A673 (cell line): ENCODE results near the gene UBA7. TPM values are rescaled to one million over a fixed set of nuclear protein-coding genes. Genes with fewer than 3 reads are reported as not detected.

Source experiments
- BruUV-seq: library from RNA; stranded (reverse); fragments of 400-500 nt; replicated peaks from 2 replicates; lab custom pipeline; 2021; lab: Mats Ljungman, UMichigan
- CTCF ChIA-PET: fragments of 300-600 bp; sonication (Branson Sonifier 250); formaldehyde crosslinking; loops from one replicate; lab custom pipeline; 2022; ENCODE audit warnings: antibody characterized with exemption; lab: Charles Lee
- POLR2A ChIA-PET: fragments of 300-600 bp; sonication (Branson Sonifier 250); formaldehyde crosslinking; loops from one replicate; lab custom pipeline; 2022; ENCODE audit warnings: antibody characterized with exemption; ENCODE audit not compliant: low non-redundant PET; lab: Charles Lee
- DNase-seq: peaks from one replicate; pipeline ENCODE4 v3.0.0-alpha.2; 2015; ENCODE audit warnings: low spot score
- H3K27ac ChIP-seq: fragments of 200-600 bp; sonication (generic); 2 replicates; pipeline ENCODE4 v1.5.1; 2016; ENCODE audit warnings: mixed run types, low read depth, mild to moderate bottlenecking, mixed read lengths, antibody characterized with exemption, low read length; ENCODE audit not compliant: poor library complexity, severe bottlenecking
- H3K27me3 ChIP-seq: fragments of 200-600 bp; sonication (generic); replicated peaks from 2 replicates; pipeline ENCODE4 v1.6.1; 2017; ENCODE audit warnings: mixed run types, low read depth, mild to moderate bottlenecking, mixed read lengths, antibody characterized with exemption, low read length; ENCODE audit not compliant: insufficient read depth, poor library complexity
- H3K36me3 ChIP-seq: fragments of 200-600 bp; sonication (generic); 2 replicates; pipeline ENCODE4 v1.6.1; 2016; ENCODE audit warnings: mixed run types, mild to moderate bottlenecking, mixed read lengths, antibody characterized with exemption, low read length; ENCODE audit not compliant: insufficient read depth, poor library complexity, severe bottlenecking
- H3K4me1 ChIP-seq: fragments of 200-600 bp; sonication (generic); 2 replicates; pipeline ENCODE4 v1.6.1; 2017; ENCODE audit warnings: mixed run types, mild to moderate bottlenecking, mixed read lengths, antibody characterized with exemption, low read length; ENCODE audit not compliant: insufficient read depth, poor library complexity, severe bottlenecking
- H3K4me3 ChIP-seq: fragments of 200-600 bp; sonication (generic); 2 replicates; pipeline ENCODE4 v1.5.1; 2016; ENCODE audit warnings: low read depth, mixed run types, mild to moderate bottlenecking, mixed read lengths, low read length; ENCODE audit not compliant: poor library complexity, severe bottlenecking
- H3K9me3 ChIP-seq: fragments of 200-600 bp; sonication (generic); 2 replicates; pipeline ENCODE4 v1.6.1; 2016; ENCODE audit warnings: mixed run types, low read depth, mild to moderate bottlenecking, mixed read lengths, antibody characterized with exemption, low read length; ENCODE audit not compliant: poor library complexity, severe bottlenecking
- CTCF ChIP-seq: fragments of 300-800, 200-600 bp; sonication (generic); conservative IDR thresholded peaks from 2 replicates; pipeline ENCODE4 v1.5.1; 2017; ENCODE audit warnings: low read depth, mild to moderate bottlenecking, antibody characterized with exemption, low read length, moderate library complexity, mixed read lengths
- EZH2 ChIP-seq: fragments of 200-600 bp; sonication (generic); IDR thresholded peaks from 2 replicates; pipeline ENCODE4 v1.6.1; 2017; ENCODE audit warnings: borderline replicate concordance, low read depth, mild to moderate bottlenecking, mixed read lengths, antibody characterized with exemption, low read length; ENCODE audit not compliant: poor library complexity, severe bottlenecking
- intact Hi-C: fragments of 100-400 bp; cut with micrococcal nuclease; formaldehyde crosslinking; loops from one replicate; pipeline ENCODE4 v1.10.0; 2022; ENCODE audit not compliant: unreplicated experiment
- total RNA-seq: library from RNA; stranded (reverse); gene quantifications from 2 replicates; pipeline ENCODE4 v1.2.3, GENCODE V29; 2021

The UBA7 gene
- total RNA-seq, 1 experiment from 2014 or later: 2.2 TPM

GRCh38 chr3:49799761-49800160 lies 14.0 kb downstream of the UBA7 start, which contains the start of gene CDHR4:
Gene CDHR4, minus strand, starts transcription at chr3:49799873. Its CDS starts 61 bp downstream, at chr3:49799812.
- no peak for TF ChIP-seq EZH2
- Histone ChIP-seq H3K4me3 (no peak within 1 kb of the TSS), H3K36me3 (peaks cover 2% of the 10 kb centered on the region), H3K27me3 (no peaks in the 10 kb centered on the region), H3K9me3 (no peaks in the 10 kb centered on the region), H3K27ac (no peak within 1 kb of the TSS), H3K4me1 (peaks cover 9% of the 10 kb centered on the region)
- BruUV-seq: no TSS peak
- POLR2A ChIA-PET: no interaction called here
- no peak for DNase-seq
- CTCF ChIA-PET: no interaction called here
- intact Hi-C loops: no loop called here

- intact Hi-C loops: no loop called here
- no peak for TF ChIP-seq EZH2
- no peak for TF ChIP-seq CTCF
- POLR2A ChIA-PET: no interaction called here
These were observed 14.6 kb downstream of the UBA7 start for GRCh38 chr3:49799105-49799504.

DNA sequence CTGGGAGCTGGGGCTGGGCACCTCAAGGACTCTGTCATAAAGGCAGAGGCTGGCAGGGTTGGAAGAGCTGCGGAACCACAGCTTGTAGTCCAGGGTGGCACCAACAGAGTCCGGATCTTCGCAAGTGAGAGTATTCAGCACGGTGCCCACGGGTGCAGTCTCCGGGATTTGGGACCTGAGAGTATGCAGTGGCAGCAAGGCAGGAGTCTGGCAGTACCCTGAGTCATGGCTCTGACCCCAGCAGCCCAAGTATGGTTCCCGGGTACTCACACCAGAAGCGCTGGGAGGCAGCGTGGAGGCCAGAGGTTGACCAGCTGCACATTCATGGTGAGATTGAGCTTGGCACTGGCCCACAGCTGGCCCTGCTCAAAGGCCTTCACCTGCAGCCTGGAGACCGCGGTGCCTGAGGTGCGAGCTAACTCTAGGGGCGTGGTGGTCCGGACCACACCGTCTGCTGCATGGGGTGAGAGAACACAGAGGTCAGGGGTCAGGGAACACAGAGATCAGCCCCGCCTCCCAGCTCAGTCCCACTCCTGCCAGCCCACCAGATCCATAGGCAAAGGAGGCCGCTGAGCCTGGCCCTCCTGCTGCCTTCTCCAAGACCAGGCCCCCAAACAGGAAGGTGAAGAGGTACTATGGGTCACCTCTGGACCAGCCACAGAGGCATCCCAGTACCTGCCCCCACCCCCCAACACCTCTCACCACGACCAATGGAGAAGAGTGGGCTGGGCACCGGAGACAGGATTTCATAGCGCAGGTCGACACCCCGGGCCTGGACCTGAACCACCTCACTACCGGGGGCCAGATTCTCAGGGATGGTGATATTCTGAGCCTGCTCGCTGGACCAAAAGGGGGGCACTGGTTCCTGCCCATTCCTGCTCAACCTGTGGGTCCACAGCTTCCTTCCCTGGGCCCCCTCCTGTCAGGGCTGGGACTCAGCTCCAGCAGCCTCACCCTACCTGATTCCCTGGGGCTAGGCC lies 18.5 kb downstream of the UBA7 start:
- H3K36me3 ChIP-seq: no peaks in the 10 kb centered on the region
- no peak overlapping the region for H3K4me3 ChIP-seq
- no peak for DNase-seq
- intact Hi-C loops: no loop called here
- no peak overlapping the region for H3K27ac ChIP-seq
- POLR2A ChIA-PET: no interaction called here
- CTCF ChIA-PET: no interaction called here
- H3K9me3 ChIP-seq: no peaks in the 10 kb centered on the region
- no peak for TF ChIP-seq CTCF
- no peak for TF ChIP-seq EZH2
- H3K27me3 ChIP-seq: no peaks in the 10 kb centered on the region
- BruUV-seq: no TSS peak
- no peaks in the 10 kb centered on the region for H3K4me1 ChIP-seq

More at GRCh38 chr3:49799105-49799504, 14.6 kb downstream of the UBA7 start:
- Histone ChIP-seq H3K4me1 (peaks cover 2% of the 10 kb centered on the region), H3K27ac (no peak overlapping the region), H3K27me3 (no peaks in the 10 kb centered on the region), H3K36me3 (no peaks in the 10 kb centered on the region), H3K9me3 (no peaks in the 10 kb centered on the region), H3K4me3 (no peak overlapping the region)
- CTCF ChIA-PET: no interaction called here
- BruUV-seq: no TSS peak
- DNase-seq: no peak
